HG03045 (cell line): ENCODE results near the gene NAA35.
"Not testable (repeated sequence)": the region's sequence is repeated elsewhere in the genome, so short reads cannot be mapped to it uniquely, and the experiment has no call there.

Source experiments
- ATAC-seq: cut with Tn5 transposase; IDR thresholded peaks from one replicate; pipeline ENCODE4 v1.9.1; 2021; ENCODE audit warnings: mild to moderate bottlenecking, moderate library complexity; ENCODE audit not compliant: unreplicated experiment

Gene NAA35

DNA sequence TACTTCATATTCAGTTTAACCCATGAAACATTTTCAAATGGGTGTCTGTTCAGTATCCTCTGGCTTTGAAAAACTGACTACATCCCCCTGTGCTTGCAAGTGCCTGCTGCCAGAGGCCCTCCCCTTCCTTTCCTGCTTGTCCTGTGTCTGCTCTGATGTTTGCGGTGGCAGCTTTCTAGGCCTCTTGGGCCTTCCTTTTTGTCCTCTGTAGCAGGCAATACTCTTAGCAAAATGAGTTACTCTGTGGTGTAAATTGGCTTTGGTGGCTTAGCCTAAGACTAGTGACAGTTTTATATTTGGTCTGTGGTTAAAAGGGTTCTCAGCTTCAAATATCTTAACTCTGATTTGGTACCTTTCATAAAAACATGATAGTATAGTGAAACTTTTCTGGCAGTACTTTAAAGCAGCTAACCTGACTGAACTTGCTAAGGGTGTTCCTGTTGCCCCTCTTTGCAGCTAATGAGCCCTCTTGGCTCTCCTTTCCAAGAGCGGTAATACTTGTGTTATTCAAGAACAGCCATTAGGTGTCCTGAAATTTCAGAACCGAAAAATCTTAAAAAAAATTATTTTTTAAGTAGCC is 81.8 kb downstream of the NAA35 start:
- no peak for ATAC-seq

DNA sequence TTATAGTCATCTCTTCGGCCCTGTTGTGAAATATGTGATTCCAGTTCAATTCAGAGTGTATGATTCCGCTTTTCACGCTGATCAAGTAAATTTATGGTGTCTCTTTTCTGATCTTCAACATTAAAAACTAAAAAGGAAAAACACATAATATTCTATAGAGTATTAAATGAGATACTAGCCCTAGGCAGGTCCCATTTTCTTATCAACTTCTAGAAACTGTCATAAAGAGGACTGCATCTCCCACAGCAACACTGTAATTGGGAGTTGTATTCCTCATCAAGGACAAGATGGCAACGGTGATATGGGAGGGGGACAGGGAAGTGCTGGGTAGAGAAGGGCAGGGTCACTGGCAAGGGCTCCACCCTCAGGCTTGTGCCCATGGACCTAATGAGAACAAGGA is 86.8 kb downstream of the NAA35 start:
- no peak for ATAC-seq

DNA sequence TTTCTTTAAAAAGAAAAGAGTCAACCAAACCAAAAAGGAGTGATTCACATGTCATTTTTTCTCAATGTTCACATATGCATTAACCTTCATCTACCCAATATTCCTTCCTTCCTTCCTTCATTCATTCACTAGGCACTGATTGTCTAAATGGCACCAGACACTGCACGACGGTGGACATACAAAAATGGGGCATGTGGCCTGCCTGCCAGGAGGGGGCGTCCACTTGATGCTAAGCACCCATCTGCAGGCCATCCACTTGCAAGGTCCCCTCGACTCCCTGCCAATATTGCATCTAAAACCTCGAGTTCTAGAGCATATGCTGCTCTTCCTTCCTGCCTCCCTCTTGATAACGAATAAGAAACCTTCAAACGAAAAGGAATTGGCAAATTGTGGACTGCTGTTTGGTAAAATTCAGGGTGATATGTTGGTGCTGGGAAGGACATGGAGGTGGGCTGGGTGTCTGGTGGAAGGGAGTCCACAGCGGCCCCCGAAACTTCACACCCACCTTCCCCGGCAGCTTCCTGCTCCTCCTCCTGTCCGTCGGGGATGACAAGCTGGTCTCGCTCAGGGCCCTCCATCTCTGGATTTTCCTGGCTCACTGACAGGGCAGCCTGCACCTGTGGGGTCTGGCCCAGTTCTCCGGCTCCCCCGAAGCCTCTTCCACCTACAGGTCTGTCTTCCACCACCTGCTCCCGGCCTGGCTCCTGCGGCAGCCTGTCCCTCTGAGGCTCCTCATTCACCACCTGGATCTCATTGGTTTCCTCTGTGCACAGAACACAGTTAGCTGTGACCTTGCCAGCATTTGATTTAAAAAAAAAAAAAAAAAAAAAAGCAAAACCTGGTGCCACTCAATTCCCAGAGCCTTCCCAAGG is 94.2 kb downstream of the NAA35 start:
- no peak for ATAC-seq

DNA sequence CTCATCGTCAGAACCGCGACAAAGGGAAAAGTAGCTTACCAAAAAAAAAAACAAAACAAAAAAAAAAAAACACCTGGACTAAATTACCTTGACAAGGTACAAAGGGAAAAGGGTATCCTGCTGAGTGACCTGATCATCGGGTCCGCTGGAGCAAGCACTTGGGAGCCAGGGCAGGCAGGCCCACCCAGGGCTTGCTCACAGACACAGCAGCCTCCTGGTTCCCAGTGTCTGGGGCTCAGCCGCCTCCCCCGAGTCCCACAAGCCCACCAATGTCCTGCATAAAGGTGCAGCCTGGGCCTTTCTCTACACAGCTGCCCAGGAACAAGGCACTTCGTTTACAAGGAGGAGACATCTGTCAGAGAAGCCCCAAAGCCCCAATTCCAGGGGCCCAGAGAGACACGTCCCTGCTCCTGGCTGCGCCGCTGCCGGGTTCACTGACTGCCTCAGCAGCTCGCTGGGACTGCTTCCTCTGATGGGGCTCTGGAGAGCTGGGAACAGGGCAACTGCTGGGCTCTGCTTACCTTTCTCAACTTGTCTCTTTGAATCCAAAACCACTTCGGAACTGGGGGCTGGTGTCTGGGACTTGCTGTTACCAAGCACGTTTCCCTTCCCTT is 95.0 kb downstream of the NAA35 start:
- no peak for ATAC-seq

DNA sequence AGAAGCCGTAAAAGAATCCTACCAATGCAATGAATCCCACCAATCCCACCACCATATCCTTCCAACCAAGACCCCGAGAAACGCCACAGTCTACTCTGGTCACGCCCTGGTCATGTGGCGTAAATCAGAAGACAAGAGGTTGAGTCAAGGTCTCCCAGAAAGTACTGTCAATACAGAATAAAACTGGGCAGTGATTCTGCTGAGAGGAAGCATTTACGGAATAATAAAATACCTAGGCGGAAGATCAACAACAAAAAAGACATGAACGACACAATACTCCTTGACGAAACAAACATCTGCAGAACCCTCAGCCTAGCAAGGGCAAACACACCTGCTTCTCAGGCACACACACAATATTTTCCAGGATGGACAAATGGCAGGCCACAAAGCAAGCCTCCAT is 95.6 kb downstream of the NAA35 start:
- no peak for ATAC-seq

DNA sequence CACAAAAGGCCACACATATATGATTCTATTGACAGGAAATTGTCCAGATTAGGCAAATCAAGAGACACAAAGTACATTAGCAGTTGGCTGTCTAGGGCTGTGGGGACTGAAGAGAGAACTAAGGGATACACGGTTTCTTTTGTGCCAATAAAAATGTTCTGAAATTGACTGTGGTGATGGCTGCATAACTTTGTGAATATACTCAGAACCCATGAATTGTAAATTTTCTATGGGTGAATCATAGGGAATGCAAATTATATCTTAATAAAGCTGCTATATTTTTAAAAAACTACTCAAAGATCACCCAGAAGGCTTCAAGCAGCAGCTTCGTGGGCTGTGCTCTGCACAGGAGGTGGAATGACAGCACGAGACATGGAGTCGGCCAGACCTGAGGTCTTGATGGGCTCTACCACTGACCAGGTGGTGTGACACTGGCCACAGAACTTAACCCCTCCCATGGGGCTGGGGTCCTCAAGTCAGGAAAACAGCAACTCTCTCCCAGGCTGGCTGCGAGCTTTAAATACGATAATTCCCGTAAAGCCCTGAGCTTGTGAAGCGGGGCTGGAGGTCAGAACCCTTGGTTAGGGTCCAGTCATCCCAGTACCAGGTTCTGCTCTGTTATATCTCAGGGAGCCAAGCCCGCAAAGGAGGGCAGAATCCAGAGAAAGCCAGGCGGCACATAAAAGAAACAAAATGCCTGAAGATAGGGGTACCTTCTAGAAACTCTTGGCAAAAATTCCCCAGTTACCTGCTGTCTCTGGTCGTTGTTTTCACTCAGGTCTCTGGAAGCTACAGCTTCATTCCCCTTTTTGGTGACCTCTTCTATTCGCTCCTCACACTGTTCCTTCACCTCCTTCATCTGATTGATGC is 99.3 kb downstream of the NAA35 start:
- ATAC-seq, result no peak

DNA sequence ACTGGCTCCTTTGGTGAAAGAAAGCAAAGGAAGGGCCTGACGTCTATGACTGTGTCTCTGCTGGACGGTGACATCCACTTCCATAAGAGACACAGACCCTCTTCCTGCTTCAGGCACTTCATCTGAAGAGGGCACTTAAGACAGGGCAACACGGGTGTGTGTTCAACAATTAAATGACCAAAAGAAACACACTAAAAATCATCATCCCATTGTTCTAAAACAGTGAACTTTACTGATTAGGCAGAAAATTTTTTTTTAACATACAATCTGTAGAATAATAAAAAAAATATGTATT is 99.9 kb downstream of the NAA35 start:
- ATAC-seq, result no peak

DNA sequence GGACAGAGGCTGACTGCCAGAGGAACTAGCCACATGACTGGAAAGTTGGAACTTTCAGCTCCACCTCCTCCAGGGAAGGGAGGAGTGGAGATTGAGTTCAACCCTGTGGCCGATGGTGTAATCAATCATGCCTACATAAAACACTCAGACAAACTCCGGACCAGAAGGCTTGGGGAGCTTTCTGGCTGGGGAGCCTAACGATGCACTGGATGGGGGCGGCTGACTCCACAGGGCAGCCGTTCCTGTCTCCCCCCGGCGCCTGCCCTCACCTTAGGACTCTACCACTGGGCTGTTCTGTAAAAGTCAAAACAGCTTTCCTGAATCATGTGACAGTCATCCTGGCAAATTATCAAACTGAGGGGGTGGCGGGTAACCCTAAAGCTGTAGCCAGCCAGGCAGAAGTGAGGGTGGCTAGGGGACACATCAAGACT is 100.4 kb downstream of the NAA35 start:
- no peak for ATAC-seq

DNA sequence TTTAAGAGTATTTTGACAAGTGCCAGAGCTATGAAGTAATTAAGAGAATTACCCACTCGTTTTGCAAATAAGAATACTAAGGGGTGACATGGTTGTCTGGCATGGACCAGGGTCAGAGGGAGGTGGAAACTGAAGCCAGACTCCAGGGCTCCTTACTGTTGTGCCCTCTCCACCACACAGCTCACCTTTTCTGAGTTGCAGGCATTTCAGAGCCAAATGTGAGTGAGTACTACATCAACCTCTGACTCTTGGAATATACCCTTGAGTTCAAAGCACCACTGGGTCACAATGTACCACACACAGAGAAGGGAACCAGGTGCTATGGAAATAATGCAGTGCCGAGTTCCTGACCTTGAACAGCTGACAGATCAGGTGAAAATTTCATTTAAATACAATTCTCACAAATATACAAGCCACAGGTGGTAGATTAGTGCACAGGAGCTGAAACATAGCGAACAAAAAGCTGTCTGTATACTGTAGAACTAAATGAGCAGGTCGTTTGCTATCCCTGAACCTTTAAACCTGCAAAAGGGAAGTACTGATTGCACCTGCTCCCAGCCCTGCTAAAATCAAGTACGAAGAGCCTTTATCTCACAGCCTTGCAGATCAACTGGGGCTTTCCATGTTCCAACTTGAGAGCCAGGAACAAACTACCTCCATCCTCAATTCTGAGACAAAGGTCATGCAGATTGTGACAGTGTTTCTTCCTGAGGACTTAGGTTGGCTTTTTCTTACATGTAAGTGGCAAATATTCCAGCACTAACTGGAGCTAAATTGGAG is 101.4 kb downstream of the NAA35 start:
- no peak for ATAC-seq

DNA sequence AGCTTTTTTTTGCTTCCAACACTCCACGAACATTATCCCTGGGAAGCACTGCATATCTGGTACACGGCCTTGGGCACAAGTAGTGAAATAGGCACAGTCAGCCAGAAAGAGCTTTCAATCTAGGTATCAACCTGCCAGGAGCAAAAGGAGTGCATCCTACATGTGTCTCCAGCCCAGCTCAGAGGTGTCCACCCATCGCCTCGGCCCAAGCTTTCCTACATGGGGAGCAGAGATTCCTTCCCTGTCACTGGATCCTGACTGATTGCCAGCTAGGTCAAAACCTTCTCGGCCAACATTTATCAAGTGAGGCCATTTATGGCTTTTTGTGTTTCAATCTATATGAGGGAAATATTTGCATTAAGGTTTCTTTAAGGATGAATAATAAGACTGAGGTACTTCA is 102.6 kb downstream of the NAA35 start:
- ATAC-seq, result no peak

DNA sequence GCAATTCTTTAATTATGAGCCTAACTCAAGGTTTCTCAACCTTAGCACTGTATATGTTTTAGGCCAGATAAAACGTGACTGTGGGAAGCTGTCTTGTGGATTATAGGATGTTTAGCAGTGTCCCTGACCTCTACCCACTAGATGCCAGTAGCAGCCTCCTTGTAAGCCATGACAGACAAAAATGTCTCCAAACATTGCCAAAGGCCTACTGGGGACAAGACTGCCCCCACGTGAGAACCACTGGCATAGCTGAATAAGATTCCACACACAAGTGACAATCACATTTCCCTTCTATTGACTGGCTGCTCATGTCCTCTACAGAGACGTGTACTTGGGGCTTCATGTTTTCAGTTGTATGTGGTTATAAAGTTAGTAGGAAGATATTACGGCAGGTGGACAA is 103.1 kb downstream of the NAA35 start:
- ATAC-seq, result no peak

DNA sequence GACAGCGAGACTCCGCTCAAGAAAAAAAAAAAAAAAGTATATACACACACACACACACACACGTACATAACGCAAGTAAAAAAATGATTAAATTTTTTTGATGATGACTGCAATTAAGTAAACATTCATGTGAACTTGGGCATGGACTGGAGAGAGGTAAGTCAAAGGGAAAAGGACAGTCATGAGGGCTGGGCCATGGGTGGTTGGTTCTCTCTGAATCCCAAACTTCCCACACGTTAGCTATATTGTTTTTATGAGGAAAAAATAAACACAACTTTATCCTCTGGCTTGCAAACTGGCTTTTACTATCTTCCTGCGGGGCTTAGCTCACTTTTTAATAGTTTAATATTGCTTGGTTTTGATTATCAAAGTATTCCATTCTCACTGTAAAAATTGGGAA is 104.7 kb downstream of the NAA35 start:
- no peak for ATAC-seq

DNA sequence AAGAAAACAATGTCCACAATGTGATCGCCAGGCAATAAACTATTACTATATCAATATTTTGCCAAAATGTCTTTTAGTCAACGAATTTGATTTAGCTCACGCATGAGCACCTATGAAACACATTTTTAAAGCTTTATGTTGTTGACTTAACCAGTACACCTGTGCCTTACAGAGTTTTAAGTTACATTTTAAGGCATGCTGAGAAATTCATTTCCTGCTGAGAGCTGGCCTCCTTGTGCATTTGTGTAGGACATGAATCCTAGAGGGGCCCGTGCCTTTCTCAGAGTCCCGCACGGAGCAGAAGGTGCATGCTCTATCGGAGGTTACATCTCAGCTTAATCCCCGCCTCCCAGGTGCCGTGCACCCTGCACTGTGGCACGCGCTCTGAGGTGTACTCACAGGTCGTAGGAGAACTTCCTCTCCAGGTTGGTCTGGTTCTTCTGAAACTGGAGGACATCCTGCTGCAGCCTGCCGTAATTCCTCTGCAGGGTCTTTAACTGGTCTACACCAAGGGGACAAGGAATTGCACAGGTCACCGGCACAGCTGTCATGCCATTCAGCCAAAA is 105.2 kb downstream of the NAA35 start:
- ATAC-seq, result no peak

DNA sequence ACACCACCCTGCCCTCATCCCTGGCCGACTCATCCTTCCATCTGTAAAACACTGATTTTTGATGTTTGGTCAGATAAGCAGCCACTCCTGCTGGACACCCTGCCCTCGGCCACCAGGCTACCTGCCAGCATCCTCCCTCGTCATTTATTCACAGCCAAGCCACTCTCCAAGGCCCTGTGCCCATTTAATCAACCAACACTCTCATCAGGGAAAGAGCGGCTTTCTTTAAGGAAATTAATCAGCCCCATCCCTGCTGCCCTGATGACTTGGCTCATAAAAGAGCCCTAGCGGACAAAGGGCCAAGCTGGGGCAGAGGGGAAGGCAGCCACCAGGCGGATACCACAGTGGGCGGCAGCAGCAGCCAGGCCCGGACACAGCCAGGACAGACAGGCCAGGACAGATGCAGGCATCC is 106.0 kb downstream of the NAA35 start:
- no peak for ATAC-seq

DNA sequence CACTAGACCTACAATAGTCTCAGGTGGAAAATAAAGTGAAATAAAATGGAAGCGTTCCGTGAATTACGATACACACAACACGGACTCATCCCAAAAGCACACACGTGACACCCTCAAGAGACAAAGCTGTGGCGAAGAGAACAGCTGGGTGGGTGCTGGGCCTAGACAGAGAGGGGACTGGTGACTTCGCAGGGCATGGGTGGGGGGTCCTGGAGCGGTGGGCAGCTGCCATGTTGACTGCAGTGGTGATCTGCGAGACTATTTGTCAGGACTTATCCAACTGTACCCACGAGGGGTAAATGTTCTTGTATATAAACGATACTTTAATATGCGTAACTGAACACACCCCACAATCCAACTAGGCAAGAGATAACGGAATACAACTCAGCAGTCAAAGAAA is 106.4 kb downstream of the NAA35 start:
- ATAC-seq, result no peak

DNA sequence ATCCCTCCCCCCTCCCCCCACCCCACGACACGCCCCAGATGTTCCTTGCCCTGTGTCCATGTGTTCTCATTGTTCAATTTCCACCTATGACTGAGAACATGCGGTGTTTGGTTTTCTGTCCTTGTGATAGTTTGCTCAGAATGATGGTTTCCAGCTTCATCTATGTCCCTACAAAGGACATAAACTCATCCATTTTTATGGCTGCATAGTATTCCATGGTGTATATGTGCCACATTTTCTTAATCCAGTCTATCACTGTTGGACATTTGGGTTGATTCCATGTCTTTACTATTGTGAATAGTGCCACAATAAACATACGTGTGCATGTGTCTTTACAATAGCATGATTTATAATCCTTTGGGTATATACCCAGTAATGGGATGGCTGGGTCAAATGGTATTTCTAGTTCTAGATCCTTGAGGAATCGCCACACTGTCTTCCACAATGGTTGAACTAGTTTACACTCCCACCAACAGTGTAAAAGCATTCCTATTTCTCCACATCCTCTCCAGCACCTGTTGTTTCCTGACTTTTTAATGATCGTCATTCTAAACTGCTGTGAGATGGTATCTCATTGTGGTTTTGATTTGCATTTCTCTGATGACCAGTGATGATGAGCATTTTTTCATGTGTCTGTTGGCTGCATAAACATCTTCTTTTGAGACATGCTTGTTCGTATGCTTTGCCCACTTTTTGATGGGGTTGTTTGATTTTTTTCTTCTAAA is 107.2 kb downstream of the NAA35 start:
- not testable (repeated sequence) for ATAC-seq

DNA sequence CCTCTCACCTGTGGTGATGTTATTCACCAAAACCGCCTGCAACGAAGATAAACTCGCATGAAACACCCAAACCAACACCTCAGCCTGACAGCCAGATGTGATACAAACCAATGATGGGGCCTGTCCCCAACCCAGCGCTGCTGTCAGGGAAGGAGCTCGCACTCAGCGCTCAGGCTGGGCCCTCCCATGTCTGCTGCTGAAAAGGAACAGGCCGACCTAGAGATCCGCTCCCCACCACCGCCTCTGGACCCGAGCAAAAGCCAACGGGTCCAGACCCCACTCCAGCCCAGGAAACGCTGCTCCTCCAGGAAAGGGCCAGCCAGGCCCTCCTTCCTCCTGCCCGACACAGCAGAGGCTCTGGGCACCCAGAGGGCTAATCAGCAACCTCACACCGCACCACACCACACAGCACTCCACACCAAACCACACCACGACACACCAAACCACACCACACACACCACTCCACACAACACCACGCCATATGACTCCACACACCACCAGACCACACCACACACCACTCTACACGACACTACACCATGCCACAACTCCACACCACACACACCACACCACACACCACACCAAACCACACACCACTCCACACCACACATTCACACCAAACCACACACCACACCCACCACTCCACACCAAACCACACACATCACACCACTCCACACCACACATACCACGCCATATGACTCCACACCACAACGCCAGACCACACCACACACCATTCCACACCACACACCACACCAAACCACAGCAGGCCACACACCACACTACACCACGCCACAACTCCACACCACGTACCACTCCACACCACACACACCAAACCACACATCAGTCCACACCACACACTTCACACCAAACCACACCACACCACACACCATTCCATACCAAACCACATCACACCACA is 111.9 kb downstream of the NAA35 start:
- no peak for ATAC-seq

DNA sequence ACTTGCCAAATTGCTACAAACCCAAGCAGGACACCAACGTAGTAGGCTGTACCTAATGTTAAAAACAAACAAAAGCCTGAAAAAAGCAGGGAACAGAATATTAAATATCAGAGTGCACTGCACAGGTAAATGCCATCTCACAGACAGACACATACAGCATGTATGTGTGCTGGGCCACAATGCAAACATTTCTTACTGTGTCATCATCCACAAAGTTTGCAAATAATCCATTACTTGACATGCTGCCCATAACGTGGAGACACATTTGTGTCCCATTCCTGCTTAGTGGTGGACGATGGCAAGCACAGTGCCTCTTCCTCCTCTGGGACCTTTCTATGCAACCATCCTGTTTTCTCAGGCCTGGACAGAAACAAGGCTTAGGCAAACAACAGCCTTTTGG is 113.7 kb downstream of the NAA35 start:
- no peak for ATAC-seq

DNA sequence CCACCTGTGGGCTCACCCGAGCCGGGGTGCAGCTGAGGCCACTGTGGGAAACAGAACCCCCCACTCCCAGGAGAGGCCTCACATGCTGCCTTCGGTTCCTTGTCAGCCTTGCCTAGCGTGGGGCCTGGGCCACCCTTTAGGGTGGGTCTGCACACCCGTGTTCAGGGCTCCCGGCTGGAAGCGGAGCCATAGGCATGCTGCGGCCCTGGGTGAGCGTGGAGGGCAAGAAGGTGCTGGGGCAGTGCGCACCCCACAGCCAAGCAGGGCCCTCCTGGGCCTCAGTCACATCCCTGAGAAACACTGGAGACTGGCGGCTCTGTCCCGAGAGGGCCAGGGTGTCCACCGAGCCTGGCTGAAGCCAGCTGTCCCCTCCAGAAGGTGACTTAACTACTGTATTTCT is 116.5 kb downstream of the NAA35 start:
- ATAC-seq, result no peak
